Fibroblast of peridontal ligament (primary cell): ENCODE measurements around the gene RANBP1.
"Not testable (repeated sequence)": the region's sequence is repeated elsewhere in the genome, so short reads cannot be mapped to it uniquely, and the experiment has no call there.

Experiments
- DNase-seq: peaks from one replicate; pipeline ENCODE4 v3.0.0-alpha.2; 2010; ENCODE audit errors: extremely low read depth

RANBP1 gene

GRCh38 chr22:20115691-20116375, at the start of gene RANBP1:
TSS of gene RANBP1 (plus strand) at chr22:20116104. CDS start at chr22:20116185, 81 bp downstream.
- DNase-seq, result no peak

GRCh38 chr22:20066617-20067383, 49.1 kb upstream of the RANBP1 start:
- DNase-seq, result no peak

- DNase-seq, result not testable (repeated sequence)
These were observed 48.6 kb upstream of the RANBP1 start for GRCh38 chr22:20067384-20067682.

- no peak for DNase-seq
These were observed 47.3 kb upstream of the RANBP1 start for GRCh38 chr22:20068640-20069039.

- no peak for DNase-seq
These were observed 46.4 kb upstream of the RANBP1 start for GRCh38 chr22:20069331-20070042.

GRCh38 chr22:20071524-20071972, 44.4 kb upstream of the RANBP1 start:
- no peak for DNase-seq

- no peak for DNase-seq
These were observed 39.2 kb upstream of the RANBP1 start for GRCh38 chr22:20076627-20077172.

GRCh38 chr22:20079745-20080444, 36.0 kb upstream of the RANBP1 start, which contains the start of gene DGCR8:
TSS of gene DGCR8 (plus strand) at chr22:20080241. CDS start at chr22:20085964, 5,723 bp downstream.
- DNase-seq, result peak; percentile 89

GRCh38 chr22:20080445-20080775, 35.5 kb upstream of the RANBP1 start:
- peak; percentile 21 for DNase-seq

- peak; percentile 66 for DNase-seq
These were observed 34.9 kb upstream of the RANBP1 start for GRCh38 chr22:20080776-20081654.

GRCh38 chr22:20083157-20083890, 32.6 kb upstream of the RANBP1 start:
- no peak for DNase-seq

GRCh38 chr22:20083891-20084546, 31.9 kb upstream of the RANBP1 start:
- DNase-seq, result no peak

GRCh38 chr22:20084547-20085413, 31.1 kb upstream of the RANBP1 start:
- no peak for DNase-seq

GRCh38 chr22:20085651-20086050, 30.3 kb upstream of the RANBP1 start:
- DNase-seq, result no peak

GRCh38 chr22:20086101-20086599, 29.8 kb upstream of the RANBP1 start:
- no peak for DNase-seq

GRCh38 chr22:20086763-20087162, 29.1 kb upstream of the RANBP1 start:
- DNase-seq, result no peak

- DNase-seq, result no peak
These were observed 28.3 kb upstream of the RANBP1 start for GRCh38 chr22:20087319-20088262.
